DND-41 (cell line): ENCODE measurements around the gene C1QTNF5.

ENCODE experiments used
- CTCF ChIP-seq: IDR thresholded peaks from 2 replicates; pipeline ENCODE4 v1.5.1; 2012; ENCODE audit warnings: borderline replicate concordance, low read length, moderate library complexity, mild to moderate bottlenecking; ENCODE audit not compliant: poor library complexity, severe bottlenecking; ENCODE audit errors: extremely low read depth
- EZH2 ChIP-seq: IDR thresholded peaks from 3 replicates; pipeline ENCODE4 v1.6.1; 2012; ENCODE audit warnings: borderline replicate concordance, low read depth, mild to moderate bottlenecking, moderate library complexity, low read length, inconsistent platforms; ENCODE audit not compliant: severe bottlenecking

- TF ChIP-seq CTCF (no peak), EZH2 (no peak)
Observed at GRCh38 chr11:119350302-119350701, 9.6 kb upstream of the C1QTNF5 start.
